Neural cell (in vitro differentiated cells): Measurements from ENCODE around the gene ATG4D. TPM values are rescaled to one million over a fixed set of nuclear protein-coding genes. Genes with fewer than 3 reads are reported as not detected.

Source experiments
- H2AFZ ChIP-seq: fragments of 200-600, 300-800 bp; sonication (generic), shearing (Covaris generic); 2 replicates; pipeline ENCODE4 v1.6.0; 2014; ENCODE audit warnings: low read depth, mild to moderate bottlenecking, antibody characterized with exemption, low read length, moderate library complexity
- H3F3A ChIP-seq: fragments of 200-600 bp; shearing (Covaris generic); 2 replicates; pipeline ENCODE4 v1.6.1; 2016; ENCODE audit warnings: mild to moderate bottlenecking, moderate library complexity, mixed read lengths, antibody characterized with exemption, low read length; ENCODE audit not compliant: insufficient read depth, poor library complexity, severe bottlenecking
- H3K27ac ChIP-seq: fragments of 200-600, 300-800 bp; sonication (generic), shearing (Covaris generic); 2 replicates; pipeline ENCODE4 v1.5.1; 2014; ENCODE audit warnings: mild to moderate bottlenecking, low read length, moderate library complexity
- H3K27me3 ChIP-seq: fragments of 300-800, 200-600 bp; sonication (generic), shearing (Covaris generic); 2 replicates; pipeline ENCODE4 v1.6.0; 2014; ENCODE audit warnings: mild to moderate bottlenecking, low read depth, low read length, moderate library complexity; ENCODE audit not compliant: insufficient read depth
- H3K36me3 ChIP-seq: fragments of 300-800, 200-600 bp; sonication (generic), shearing (Covaris generic); 2 replicates; pipeline ENCODE4 v1.5.1; 2014; ENCODE audit warnings: mild to moderate bottlenecking, antibody characterized with exemption, low read length, moderate library complexity; ENCODE audit not compliant: insufficient read depth
- H3K4me2 ChIP-seq: fragments of 300-800, 200-600 bp; sonication (generic), shearing (Covaris generic); 2 replicates; pipeline ENCODE4 v1.6.0; 2014; ENCODE audit warnings: mild to moderate bottlenecking, low read length
- H3K4me3 ChIP-seq: fragments of 300-800, 200-600 bp; sonication (generic), shearing (Covaris generic); 2 replicates; pipeline ENCODE4 v1.5.1; 2014; ENCODE audit warnings: mild to moderate bottlenecking, low read length, moderate library complexity
- H3K79me2 ChIP-seq: fragments of 200-600 bp; shearing (Covaris generic); replicated peaks from 2 replicates; pipeline ENCODE4 v1.6.0; 2014; ENCODE audit warnings: mild to moderate bottlenecking, low read length, moderate library complexity; ENCODE audit not compliant: insufficient read depth
- H3K9ac ChIP-seq: fragments of 300-800, 200-600 bp; sonication (generic), shearing (Covaris generic); 2 replicates; pipeline ENCODE4 v1.6.1; 2016; ENCODE audit warnings: mild to moderate bottlenecking, low read length, mixed read lengths
- H3K9me2 ChIP-seq: fragments of 200-600 bp; shearing (Covaris generic); 2 replicates; pipeline ENCODE4 v1.6.1; 2016; ENCODE audit warnings: mild to moderate bottlenecking, low read length, mixed read lengths; ENCODE audit not compliant: insufficient read depth
- H3K9me3 ChIP-seq: fragments of 200-600, 300-800 bp; sonication (generic), shearing (Covaris generic); 2 replicates; pipeline ENCODE4 v1.6.1; 2016; ENCODE audit warnings: mild to moderate bottlenecking, mixed run types, low read length, moderate library complexity, mixed read lengths
- H4K20me1 ChIP-seq: fragments of 200-600 bp; shearing (Covaris generic); 2 replicates; pipeline ENCODE4 v1.6.1; 2016; ENCODE audit warnings: mild to moderate bottlenecking, mixed run types; ENCODE audit not compliant: insufficient read depth
- EP300 ChIP-seq: fragments of 450-650 bp; conservative IDR thresholded peaks from 2 replicates; pipeline ENCODE4 v1.6.1; 2014; ENCODE audit warnings: antibody characterized with exemption, mild to moderate bottlenecking, moderate library complexity; ENCODE audit not compliant: poor library complexity, severe bottlenecking
- EZH2 ChIP-seq: fragments of 200-600, 300-800 bp; shearing (Covaris generic), sonication (generic); IDR thresholded peaks from 2 replicates; pipeline ENCODE4 v1.6.1; 2014; ENCODE audit warnings: antibody characterized with exemption, low read length, borderline replicate concordance, mild to moderate bottlenecking; ENCODE audit not compliant: insufficient read depth, poor library complexity, severe bottlenecking
- MXI1 ChIP-seq: fragments of 450-650 bp; conservative IDR thresholded peaks from 2 replicates; pipeline ENCODE4 v1.6.1; 2014; ENCODE audit warnings: antibody characterized with exemption, mild to moderate bottlenecking; ENCODE audit not compliant: poor library complexity, severe bottlenecking
- POLR2AphosphoS5 ChIP-seq: IDR thresholded peaks from 2 replicates; pipeline ENCODE4 v1.6.1; 2012
- RAD21 ChIP-seq: fragments of 450-650 bp; conservative IDR thresholded peaks from 2 replicates; pipeline ENCODE4 v1.6.1; 2014; ENCODE audit warnings: antibody characterized with exemption, mild to moderate bottlenecking, moderate library complexity
- SMC3 ChIP-seq: fragments of 450-650 bp; conservative IDR thresholded peaks from 2 replicates; pipeline ENCODE4 v1.6.1; 2014; ENCODE audit warnings: antibody characterized with exemption, mild to moderate bottlenecking, moderate library complexity; ENCODE audit not compliant: poor library complexity
- TAF1 ChIP-seq: IDR thresholded peaks from 2 replicates; pipeline ENCODE4 v1.6.1; 2012; ENCODE audit warnings: low read depth
- polyA plus RNA-seq: library from polyadenylated mRNA; depleted of rRNA; stranded (reverse); fragments of >200 nt; gene quantifications from 2 replicates; pipeline ENCODE4 v1.2.3, GENCODE V29; 2014
- TF ChIP-seq, protein P1 (sequence below): fragments of 450-650 bp; IDR thresholded peaks from 2 replicates; pipeline ENCODE4 v1.5.1; 2014; ENCODE audit warnings: antibody characterized with exemption, mild to moderate bottlenecking, moderate library complexity; ENCODE audit not compliant: poor library complexity, severe bottlenecking

Gene ATG4D
- polyA plus RNA-seq, 1 donor from 2014 or later, result 50.2 TPM

GRCh38 chr19:10551698-10552301, 8.1 kb downstream of the ATG4D start:
- H3K4me3 ChIP-seq, result no peak overlapping the region
- no peaks in the 10 kb centered on the region for H3K27me3 ChIP-seq
- no peak overlapping the region for H3K27ac ChIP-seq
- no peaks in the 10 kb centered on the region for H3K9me3 ChIP-seq
- H3K9ac ChIP-seq, result no peak overlapping the region
- H3K36me3 ChIP-seq, result peaks cover 7% of the 10 kb centered on the region
- no peaks in the 10 kb centered on the region for H4K20me1 ChIP-seq
- H3K79me2 ChIP-seq, result peaks cover 3% of the 10 kb centered on the region
- no peak for TF ChIP-seq SMC3
- no peak for TF ChIP-seq EP300
- H2AFZ ChIP-seq, result no peak overlapping the region
- H3K9me2 ChIP-seq, result no peaks in the 10 kb centered on the region
- H3K4me2 ChIP-seq, result no peak overlapping the region
- H3F3A ChIP-seq, result no peaks in the 10 kb centered on the region

DNA sequence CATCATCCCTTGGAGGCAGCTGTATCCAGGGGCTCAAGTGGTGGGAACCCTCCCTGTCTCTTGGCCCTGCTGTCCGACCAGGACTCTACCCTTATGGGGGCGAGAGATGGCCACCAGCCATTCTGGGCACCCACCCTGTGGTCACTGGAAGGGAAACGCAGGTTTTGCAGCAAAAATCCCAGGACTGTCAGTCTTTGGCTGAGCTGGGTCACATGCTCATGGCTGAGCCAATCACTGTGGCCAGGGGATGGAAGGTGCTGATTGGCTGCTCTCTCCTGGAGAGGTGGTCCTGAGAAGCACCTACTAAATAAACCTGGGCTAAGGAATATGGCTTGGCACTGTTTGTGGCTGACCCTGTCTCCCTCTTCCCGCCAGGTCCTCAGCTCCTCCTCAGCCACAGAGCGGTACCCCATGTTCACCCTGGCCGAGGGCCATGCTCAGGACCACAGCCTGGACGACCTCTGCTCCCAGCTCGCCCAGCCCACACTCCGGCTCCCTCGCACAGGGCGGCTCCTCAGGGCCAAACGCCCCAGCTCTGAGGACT, 8.9 kb downstream of the ATG4D start:
- Histone ChIP-seq H3K79me2 (peaks cover 3% of the 10 kb centered on the region), H2AFZ (no peak overlapping the region), H3K27ac (no peak overlapping the region), H3K9ac (no peak overlapping the region), H4K20me1 (no peaks in the 10 kb centered on the region), H3K9me3 (no peaks in the 10 kb centered on the region), H3K4me3 (no peak overlapping the region), H3F3A (no peaks in the 10 kb centered on the region), H3K36me3 (peaks cover 7% of the 10 kb centered on the region), H3K9me2 (no peaks in the 10 kb centered on the region), H3K27me3 (no peaks in the 10 kb centered on the region), H3K4me2 (no peak overlapping the region)
- TF ChIP-seq POLR2AphosphoS5 (no peak), EZH2 (no peak), RAD21 (no peak), MXI1 (no peak)

DNA sequence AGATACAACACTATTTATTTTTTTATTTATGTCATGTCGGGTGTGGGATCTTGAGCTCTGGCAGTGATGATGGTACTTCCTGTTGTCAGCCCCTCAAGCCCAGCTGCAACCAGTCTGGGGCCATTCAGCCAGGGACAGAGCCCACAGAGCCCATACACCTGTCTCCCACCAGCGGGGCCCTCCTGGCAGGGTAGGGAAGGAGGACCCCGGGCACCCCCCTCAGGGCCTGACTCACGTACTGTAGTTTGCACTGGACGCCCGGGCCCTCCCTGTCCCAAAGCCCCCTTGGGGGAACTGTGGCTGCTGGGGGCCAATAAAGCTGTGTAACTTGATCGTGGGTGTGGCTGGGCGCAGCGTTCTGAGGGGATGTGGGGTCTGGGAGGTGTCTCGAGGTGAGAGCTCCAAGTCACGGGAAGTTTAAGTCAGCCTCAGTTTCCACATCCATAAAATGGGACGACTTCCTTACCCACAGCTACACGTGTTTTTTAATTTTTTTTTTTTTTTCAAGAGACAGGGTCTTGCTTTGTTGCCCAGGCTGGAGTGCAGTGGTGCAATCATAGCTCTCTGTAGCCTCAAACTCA, 9.5 kb downstream of the ATG4D start:
- TF ChIP-seq SMC3 (no peak), TAF1 (no peak), MXI1 (no peak)
- TF ChIP-seq, protein P1, sequence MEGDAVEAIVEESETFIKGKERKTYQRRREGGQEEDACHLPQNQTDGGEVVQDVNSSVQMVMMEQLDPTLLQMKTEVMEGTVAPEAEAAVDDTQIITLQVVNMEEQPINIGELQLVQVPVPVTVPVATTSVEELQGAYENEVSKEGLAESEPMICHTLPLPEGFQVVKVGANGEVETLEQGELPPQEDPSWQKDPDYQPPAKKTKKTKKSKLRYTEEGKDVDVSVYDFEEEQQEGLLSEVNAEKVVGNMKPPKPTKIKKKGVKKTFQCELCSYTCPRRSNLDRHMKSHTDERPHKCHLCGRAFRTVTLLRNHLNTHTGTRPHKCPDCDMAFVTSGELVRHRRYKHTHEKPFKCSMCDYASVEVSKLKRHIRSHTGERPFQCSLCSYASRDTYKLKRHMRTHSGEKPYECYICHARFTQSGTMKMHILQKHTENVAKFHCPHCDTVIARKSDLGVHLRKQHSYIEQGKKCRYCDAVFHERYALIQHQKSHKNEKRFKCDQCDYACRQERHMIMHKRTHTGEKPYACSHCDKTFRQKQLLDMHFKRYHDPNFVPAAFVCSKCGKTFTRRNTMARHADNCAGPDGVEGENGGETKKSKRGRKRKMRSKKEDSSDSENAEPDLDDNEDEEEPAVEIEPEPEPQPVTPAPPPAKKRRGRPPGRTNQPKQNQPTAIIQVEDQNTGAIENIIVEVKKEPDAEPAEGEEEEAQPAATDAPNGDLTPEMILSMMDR, result no peak
- Histone ChIP-seq H3K36me3 (peaks cover 7% of the 10 kb centered on the region), H3K27me3 (no peaks in the 10 kb centered on the region), H3K4me2 (no peak overlapping the region), H3K27ac (no peak overlapping the region), H3F3A (no peaks in the 10 kb centered on the region), H2AFZ (no peak overlapping the region), H3K79me2 (peaks cover 3% of the 10 kb centered on the region), H3K9me2 (no peaks in the 10 kb centered on the region), H3K9me3 (no peaks in the 10 kb centered on the region), H4K20me1 (no peaks in the 10 kb centered on the region), H3K4me3 (no peak overlapping the region), H3K9ac (no peak overlapping the region)
